ENCODE data around the gene EDARADD. TPM values are rescaled to one million over a fixed set of nuclear protein-coding genes. Genes with fewer than 3 reads are reported as not detected.

Gene EDARADD
- total RNA-seq, 1 donor, result not detected

DNA sequence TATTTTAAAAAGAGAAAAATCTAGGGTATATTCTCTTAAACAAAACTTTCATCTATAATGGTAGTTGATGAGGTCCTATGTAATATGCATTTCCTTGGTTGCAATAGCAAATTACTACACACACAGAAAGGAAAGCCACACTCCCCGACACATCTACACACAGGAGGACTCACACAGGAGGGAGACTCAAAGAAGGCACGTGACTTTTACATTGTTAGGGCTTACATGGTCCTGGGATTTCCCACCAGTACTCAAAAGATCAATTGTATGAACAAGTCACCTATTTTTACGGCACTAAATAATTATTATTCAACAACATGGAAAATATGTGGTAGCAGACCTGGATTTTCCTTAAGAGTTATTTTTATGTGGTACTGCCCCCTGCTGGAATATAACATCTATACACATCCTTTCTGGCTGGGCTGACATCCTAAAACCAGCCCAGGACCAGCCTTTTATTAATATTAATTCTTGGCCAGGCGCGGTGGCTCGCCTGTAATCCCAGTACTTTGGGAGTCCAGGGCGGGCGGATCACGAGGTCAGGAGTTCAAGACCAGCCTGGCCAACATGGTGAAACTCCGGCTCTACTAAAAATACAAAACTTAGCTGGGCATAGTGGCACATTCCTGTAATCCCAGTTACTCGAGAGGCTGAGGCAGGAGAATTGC is 95.8 kb downstream of the EDARADD start:
- TF ChIP-seq, protein P1, sequence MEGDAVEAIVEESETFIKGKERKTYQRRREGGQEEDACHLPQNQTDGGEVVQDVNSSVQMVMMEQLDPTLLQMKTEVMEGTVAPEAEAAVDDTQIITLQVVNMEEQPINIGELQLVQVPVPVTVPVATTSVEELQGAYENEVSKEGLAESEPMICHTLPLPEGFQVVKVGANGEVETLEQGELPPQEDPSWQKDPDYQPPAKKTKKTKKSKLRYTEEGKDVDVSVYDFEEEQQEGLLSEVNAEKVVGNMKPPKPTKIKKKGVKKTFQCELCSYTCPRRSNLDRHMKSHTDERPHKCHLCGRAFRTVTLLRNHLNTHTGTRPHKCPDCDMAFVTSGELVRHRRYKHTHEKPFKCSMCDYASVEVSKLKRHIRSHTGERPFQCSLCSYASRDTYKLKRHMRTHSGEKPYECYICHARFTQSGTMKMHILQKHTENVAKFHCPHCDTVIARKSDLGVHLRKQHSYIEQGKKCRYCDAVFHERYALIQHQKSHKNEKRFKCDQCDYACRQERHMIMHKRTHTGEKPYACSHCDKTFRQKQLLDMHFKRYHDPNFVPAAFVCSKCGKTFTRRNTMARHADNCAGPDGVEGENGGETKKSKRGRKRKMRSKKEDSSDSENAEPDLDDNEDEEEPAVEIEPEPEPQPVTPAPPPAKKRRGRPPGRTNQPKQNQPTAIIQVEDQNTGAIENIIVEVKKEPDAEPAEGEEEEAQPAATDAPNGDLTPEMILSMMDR (IDR thresholded peaks at IDR 0.05; ENCODE audit: insufficient read depth, low read length), result peak; percentile 43
- peak; percentile 78 for DNase-seq (ENCODE audit: low read depth)
- no peak overlapping the region for H3K4me3 ChIP-seq (ENCODE audit: low read depth, low read length)

DNA sequence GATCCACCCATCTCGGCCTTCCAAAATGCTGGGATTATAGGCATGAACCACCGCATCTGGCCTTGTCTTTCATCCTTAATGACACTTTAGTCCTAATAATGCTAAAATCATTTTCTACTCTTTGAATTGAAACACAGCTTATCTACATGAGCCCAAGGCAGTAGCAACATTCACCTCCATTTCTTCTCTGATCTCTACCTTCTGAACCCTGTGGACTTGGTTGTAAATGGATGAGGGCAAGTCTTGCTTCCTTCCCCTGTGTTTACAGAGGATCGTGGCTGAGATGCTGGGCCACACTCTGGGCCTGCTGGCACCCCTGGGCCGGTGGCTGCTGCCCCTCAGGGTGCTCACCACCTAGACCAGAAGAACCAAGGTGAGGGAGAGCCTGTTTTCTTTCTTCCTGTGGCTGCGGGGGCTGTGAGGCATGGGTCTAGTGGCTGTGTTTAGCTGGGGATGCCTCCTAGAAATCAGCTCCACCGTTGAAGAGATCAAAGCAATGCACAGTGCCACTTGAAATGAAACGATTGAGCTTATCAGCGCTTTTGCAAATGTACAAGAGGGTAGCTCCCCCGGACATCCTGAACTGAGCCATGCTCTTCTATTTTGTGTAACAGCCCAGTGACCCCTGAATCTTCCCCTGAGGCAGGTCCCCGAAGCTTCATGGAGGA is 97.5 kb downstream of the EDARADD start:
- no peak overlapping the region for H3K4me3 ChIP-seq (ENCODE audit: low read depth, low read length)
- TF ChIP-seq, protein P1 (IDR thresholded peaks at IDR 0.05; ENCODE audit: insufficient read depth, low read length), result no peak
- DNase-seq (ENCODE audit: low read depth), result no peak

DNA sequence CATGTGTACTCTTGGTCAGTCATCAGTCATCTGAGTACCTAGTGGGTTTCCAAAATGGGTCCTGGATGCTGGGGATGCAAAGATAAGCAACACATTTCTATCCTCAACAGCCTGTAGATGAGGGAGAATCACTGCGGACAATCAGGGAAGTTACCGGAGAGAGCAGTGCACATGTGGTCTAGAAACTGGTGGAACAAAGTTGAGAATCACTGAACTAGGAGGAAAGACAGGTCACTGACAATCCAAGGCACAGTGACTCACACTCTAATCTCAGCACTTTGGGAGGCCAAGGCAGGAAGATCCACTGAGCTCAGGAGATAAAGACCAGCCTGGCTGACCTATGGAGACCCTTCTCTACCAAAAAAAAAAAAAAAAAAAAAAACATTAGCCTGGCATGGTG is 98.3 kb downstream of the EDARADD start:
- no peak overlapping the region for H3K4me3 ChIP-seq (ENCODE audit: low read depth, low read length)
- TF ChIP-seq, protein P1 (IDR thresholded peaks at IDR 0.05; ENCODE audit: insufficient read depth, low read length), result no peak
- DNase-seq (ENCODE audit: low read depth), result no peak

DNA sequence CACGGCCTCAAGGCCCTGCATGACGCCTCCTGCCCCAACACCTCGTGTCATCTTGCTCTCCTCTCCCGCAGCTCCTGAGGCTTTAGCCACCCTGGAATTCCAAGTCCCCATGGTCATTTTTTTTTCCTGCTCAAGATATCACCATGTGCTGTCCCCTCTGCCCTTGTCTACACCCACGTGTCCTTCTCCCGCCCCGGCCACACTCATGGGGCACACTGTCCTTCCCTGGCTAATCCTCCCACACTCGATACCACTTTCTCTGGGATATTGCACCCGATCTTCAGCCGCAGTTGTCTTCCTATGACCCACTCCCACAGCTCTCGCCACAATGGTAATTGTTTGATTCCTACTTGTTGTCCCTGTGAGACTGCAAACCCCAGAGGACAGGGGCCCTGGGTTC is 100.0 kb downstream of the EDARADD start:
- DNase-seq (ENCODE audit: low read depth), result no peak
- TF ChIP-seq, protein P1 (IDR thresholded peaks at IDR 0.05; ENCODE audit: insufficient read depth, low read length), result no peak
- H3K4me3 ChIP-seq (ENCODE audit: low read depth, low read length), result no peak overlapping the region

DNA sequence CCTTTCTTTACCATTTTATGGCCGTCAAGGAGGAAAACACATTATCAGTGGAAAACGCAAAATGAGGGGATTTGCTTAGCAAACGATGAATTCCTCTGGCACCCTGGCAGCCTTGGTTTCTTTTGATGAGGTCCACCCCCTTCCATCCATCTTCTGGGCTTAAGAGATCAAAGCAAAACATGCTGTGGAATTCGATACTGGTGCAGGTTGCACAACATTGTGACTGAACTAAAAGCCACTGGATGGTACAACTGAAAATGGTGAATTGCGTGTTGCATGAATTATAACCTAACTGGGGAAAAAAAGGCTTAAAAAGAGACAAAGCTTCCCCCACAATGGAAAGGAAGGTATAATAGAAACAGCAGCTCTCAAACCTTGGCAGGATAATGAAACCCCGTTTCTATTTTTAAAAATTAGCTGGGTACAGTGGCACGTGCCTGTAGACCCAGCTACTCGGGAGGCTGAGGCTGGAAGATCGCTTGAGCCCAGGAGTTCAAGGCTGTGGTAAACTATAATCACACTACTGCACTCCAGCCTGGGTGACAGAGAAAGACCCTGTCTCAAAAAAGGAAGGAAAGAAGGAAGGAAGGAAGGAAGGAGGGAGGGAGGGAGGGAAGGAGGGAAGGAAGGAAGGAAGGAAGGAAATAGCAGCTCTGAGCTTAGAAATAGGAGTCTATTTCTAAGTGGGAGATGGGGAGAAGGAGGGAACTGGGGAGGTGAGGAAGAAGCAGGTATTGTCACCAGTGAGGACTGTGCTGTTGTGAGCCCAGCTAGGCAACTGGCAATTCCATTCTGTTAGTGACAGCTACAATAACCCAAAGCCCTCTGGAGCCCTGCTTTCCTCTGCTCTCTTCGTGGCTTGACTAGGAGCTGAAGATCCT is 100.7 kb downstream of the EDARADD start:
- TF ChIP-seq, protein P1 (IDR thresholded peaks at IDR 0.05; ENCODE audit: insufficient read depth, low read length), result no peak
- no peak for DNase-seq (ENCODE audit: low read depth)
- H3K4me3 ChIP-seq (ENCODE audit: low read depth, low read length), result no peak overlapping the region

DNA sequence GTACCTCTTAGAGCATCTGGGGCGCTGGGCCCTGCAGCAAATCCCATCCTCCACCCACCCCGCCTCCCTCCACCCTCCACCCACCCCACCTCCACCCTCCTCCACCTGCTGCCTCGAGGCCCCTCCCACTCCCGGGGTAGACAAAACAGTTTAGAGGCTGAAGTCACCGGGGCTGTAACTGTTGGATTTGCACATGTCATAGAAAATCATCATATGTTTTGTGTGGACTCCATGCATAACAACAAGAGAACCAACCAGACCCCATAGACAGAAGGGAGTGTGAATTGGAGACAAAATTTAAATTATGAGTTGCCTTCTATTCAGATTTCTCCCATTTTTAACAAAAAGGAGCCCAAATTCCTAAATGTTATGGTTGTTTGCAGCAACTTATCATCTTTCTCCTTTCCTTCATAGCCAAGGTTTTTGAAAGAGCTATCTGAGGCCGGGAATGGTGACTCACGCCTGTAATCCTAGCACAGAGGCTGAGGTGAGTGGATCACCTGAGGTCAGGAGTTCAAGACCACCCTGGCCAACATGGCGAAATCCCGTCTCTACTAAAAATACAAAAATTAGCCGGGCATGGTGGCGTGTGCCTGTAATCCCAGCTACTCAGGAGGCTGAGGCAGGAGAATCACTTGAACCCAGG is 101.5 kb downstream of the EDARADD start:
- H3K4me3 ChIP-seq (ENCODE audit: low read depth, low read length), result no peak overlapping the region
- TF ChIP-seq, protein P1 (IDR thresholded peaks at IDR 0.05; ENCODE audit: insufficient read depth, low read length), result no peak
- DNase-seq (ENCODE audit: low read depth), result no peak
